HG02588 (cell line): Measurements from ENCODE around the gene DNAJC9.
"Not testable (repeated sequence)": the region's sequence is repeated elsewhere in the genome, so short reads cannot be mapped to it uniquely, and the experiment has no call there.

ENCODE experiments used
- ATAC-seq: cut with Tn5 transposase; IDR thresholded peaks from one replicate; pipeline ENCODE4 v1.9.1; 2021; ENCODE audit warnings: mild to moderate bottlenecking, moderate library complexity; ENCODE audit not compliant: unreplicated experiment

The DNAJC9 gene

GRCh38 chr10:73246646-73247508 lies at the start of gene DNAJC9:
DNAJC9 (minus strand) TSS chr10:73247255; CDS start chr10:73247189, 66 bp downstream.
- ATAC-seq, result peak; percentile 78

DNA sequence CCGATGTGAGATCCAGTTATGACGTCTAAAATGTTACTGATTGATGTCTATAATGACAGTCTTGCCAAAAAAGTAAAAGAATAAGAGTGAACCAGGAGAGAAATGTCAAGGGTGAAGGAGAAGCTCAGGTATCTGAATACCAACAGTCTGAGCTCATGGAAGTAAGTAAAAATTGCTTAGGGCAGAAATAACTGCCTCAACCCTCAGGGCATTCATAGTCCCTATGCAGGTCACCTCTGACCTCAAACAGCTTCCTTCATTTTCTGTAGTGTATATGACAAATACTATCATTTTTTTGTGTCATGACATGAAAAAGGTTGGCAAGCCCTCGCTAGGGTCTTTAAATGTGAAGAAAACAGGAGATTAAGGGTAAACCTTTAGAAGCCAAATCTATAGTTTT lies 46.4 kb upstream of the DNAJC9 start:
- no peak for ATAC-seq

GRCh38 chr10:73289958-73290357 lies 42.9 kb upstream of the DNAJC9 start:
- no peak for ATAC-seq

GRCh38 chr10:73287441-73287840 lies 40.4 kb upstream of the DNAJC9 start:
- ATAC-seq, result no peak

- no peak for ATAC-seq
Observed at GRCh38 chr10:73281097-73281496, 34.0 kb upstream of the DNAJC9 start.

- ATAC-seq, result no peak
Observed at GRCh38 chr10:73264423-73264822, 17.4 kb upstream of the DNAJC9 start.

- ATAC-seq, result no peak
Observed at GRCh38 chr10:73263693-73264347, 16.8 kb upstream of the DNAJC9 start.

DNA sequence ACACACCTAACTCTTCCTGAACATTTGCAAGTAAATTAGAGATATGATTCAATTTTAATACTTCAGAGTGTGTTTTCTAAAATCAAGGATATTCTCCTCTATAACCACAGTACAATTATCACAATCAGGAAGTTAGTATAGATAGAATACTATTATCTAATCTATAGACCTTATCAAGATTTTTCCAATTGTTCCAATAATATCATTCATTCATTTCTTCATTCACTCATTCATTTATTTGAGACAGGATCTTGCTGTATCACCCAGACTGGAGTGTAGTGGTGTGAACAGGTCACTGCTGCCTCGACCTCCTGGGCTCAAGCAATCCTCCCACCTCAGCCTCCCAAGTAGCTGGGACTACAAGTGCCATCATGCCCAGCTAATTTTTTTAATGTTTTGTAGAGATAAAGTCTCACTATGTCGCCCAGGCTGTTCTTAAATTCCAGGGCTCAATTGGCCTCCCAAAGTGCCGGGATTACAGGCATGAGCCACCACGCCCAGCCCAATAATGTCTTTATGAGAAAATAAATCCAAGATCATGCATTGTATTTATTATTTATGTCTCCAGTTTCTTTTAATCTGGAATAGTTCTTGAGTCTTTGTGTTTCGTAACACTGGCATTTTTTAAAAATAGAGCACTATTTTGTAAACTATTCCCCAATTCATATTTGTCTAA lies 16.0 kb upstream of the DNAJC9 start:
- no peak for ATAC-seq

GRCh38 chr10:73262105-73262730 lies 15.2 kb upstream of the DNAJC9 start:
- no peak for ATAC-seq

GRCh38 chr10:73261362-73261995 lies 14.4 kb upstream of the DNAJC9 start:
- no peak for ATAC-seq

- not testable (repeated sequence) for ATAC-seq
Observed at GRCh38 chr10:73258612-73259011, 11.6 kb upstream of the DNAJC9 start.

DNA sequence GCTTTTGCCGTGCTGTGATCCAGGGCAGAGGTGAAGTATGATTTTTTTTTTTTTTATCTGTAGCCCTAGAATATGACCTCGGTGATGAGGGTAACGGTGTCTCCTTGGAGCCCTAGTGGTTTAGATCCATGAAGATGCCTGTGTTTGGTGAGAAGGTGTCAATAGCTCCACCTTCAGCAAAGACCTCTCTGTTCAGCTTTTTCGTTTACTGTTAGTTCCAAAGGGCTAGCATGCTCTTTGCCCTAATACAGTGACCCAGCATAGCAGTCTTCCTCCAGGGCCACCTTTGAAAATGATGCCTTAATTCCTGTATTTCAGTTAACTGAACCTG lies 6.1 kb upstream of the DNAJC9 start:
- no peak for ATAC-seq

GRCh38 chr10:73252445-73253224 lies 5.6 kb upstream of the DNAJC9 start, which contains the start of gene MRPS16:
MRPS16 (minus strand) TSS chr10:73252644; CDS start chr10:73252482, 162 bp downstream.
- peak; percentile 84 for ATAC-seq

- peak; percentile 8 for ATAC-seq
Observed at GRCh38 chr10:73251683-73252444, 4.8 kb upstream of the DNAJC9 start.

DNA sequence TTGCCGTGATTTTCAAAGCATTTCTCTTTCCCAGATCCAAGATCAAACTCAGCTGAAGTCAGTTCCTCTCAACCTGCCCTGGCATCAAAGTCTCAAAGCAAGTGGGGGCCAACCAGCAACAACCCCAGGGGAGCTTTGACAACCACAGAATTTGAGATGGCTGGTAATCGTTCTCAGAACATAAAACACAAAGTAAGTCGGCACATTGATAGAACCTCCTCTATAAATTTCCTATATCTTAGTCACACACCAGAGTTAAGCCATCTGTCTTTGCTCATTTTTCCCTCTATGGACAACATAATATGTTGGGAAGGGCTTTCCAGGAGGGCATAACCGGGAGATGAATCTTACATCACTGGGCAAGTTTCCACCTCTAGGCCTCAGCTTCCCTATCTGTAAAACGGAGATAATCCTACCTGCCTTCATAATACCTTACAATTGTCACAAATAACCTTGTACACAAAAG lies 1.2 kb upstream of the DNAJC9 start:
- ATAC-seq, result no peak

GRCh38 chr10:73247509-73248258 lies 629 bp upstream of the DNAJC9 start:
- ATAC-seq, result no peak

DNA sequence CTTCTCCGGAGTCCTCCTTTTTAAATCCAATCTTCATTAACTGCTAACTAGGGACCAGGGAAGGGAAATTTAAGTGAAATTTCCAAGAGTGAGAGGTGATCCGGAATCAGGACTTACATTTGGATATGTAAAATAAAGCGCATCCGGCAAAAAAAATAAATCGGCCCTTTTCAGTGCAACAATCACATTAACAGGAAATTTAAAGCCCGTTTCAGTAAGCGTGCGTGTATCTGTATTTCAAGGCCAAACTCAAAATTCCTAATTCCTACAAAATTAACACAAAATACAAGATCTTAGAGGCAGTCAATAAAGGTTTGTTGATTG lies 771 bp downstream of the DNAJC9 start:
- no peak for ATAC-seq

GRCh38 chr10:73244866-73245477 lies 2.1 kb downstream of the DNAJC9 start:
- ATAC-seq, result no peak
